Small intestine (tissue), 16 donors: ENCODE measurements around the gene GATD1. TPM values are rescaled to one million over a fixed set of nuclear protein-coding genes. Genes with fewer than 3 reads are reported as not detected.

Source experiments
- DNase-seq, 2 donors: peaks; one replicate each; pipeline versions ENCODE4 v3.0.0 to v3.0.0-alpha.2; 2013
- FAIRE-seq: peaks from 2 replicates; lab custom pipeline; 2012; peaks lifted over from hg19 to GRCh38; lab: Jason Lieb, UNC
- H3K27ac ChIP-seq, 3 donors: one replicate each; pipeline ENCODE4 v1.5.1; 2013; ENCODE audit warnings: low read length in 2 of 3, mild to moderate bottlenecking in 2 of 3, control low read depth in 1 of 3, inconsistent platforms in 1 of 3, low read depth in 1 of 3, moderate library complexity in 1 of 3
- H3K27me3 ChIP-seq, 3 donors: one replicate each; pipeline ENCODE4 v1.6.1; 2013; ENCODE audit warnings: low read length in 3 of 3, inconsistent platforms in 1 of 3; ENCODE audit not compliant: control insufficient read depth in 3 of 3, insufficient read depth in 3 of 3
- H3K36me3 ChIP-seq, 3 donors: one replicate each; pipeline ENCODE4 v1.6.1; 2013; ENCODE audit warnings: low read length in 3 of 3, inconsistent platforms in 1 of 3, low read depth in 1 of 3, mild to moderate bottlenecking in 1 of 3, moderate library complexity in 1 of 3; ENCODE audit not compliant: control insufficient read depth in 3 of 3, insufficient read depth in 2 of 3
- H3K4me1 ChIP-seq, 3 donors: one replicate each; pipeline ENCODE4 v1.6.1; 2013; ENCODE audit warnings: low read length in 2 of 3, inconsistent platforms in 1 of 3, low read depth in 1 of 3, mild to moderate bottlenecking in 1 of 3, moderate library complexity in 1 of 3; ENCODE audit not compliant: control insufficient read depth in 3 of 3, insufficient read depth in 2 of 3
- H3K4me3 ChIP-seq, 3 donors: one replicate each; pipeline ENCODE4 v1.5.1; 2013; ENCODE audit warnings: low read length in 3 of 3, control low read depth in 1 of 3, inconsistent platforms in 1 of 3, low read depth in 1 of 3, mild to moderate bottlenecking in 1 of 3, moderate library complexity in 1 of 3
- H3K9me3 ChIP-seq, 2 donors: one replicate each; pipeline ENCODE4 v1.6.1; 2013; ENCODE audit warnings: low read depth in 1 of 2, low read length in 1 of 2; ENCODE audit not compliant: control insufficient read depth in 2 of 2, insufficient read depth in 1 of 2
- WGBS, 3 donors: extraction: QIAGEN DNeasy Blood & Tissue Kit; methylation state at CpG; one replicate each; pipeline ENCODE4 v1.1.7; 2013; 5-methylcytosine and 5-hydroxymethylcytosine counted together
- long read RNA-seq, 10 donors: transcript quantifications; one replicate each; lab custom pipeline, GENCODE V29; 2026
- polyA plus RNA-seq, 4 donors: library from polyadenylated mRNA; stranded (reverse) in 3 of 4; unstranded in 1 of 4; fragments of 200-250 nt in 3 of 4; fragments of 120-200 nt in 1 of 4; gene quantifications; one replicate each; pipeline versions ENCODE4 v1.2.1 to v1.2.3, GENCODE V29; 2013
- donor health status: healthy with polysubstance abuse.
- donor health status: control.
- donor health status: control.
- donor health status: Bipolar disorder and iron deficiency.
- donor health status: healthy.

Gene GATD1, protein sequence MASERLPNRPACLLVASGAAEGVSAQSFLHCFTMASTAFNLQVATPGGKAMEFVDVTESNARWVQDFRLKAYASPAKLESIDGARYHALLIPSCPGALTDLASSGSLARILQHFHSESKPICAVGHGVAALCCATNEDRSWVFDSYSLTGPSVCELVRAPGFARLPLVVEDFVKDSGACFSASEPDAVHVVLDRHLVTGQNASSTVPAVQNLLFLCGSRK
- 10 to 100 TPM; 12.2 to 55.6 (median 29.8) TPM for polyA plus RNA-seq
- long read RNA-seq, donor 1, full-length matches to known transcripts, result 11 of 16 reads
- long read RNA-seq, donor 1, partial matches to known transcripts, result 5 of 16 reads
- long read RNA-seq, donor 1, other reads (novel, unspliced or antisense), result 0 of 16 reads
- long read RNA-seq, donor 2, result 0 reads
- long read RNA-seq, donor 3, full-length matches to known transcripts, result 8 of 8 reads
- long read RNA-seq, donor 3, partial matches to known transcripts, result 0 of 8 reads
- long read RNA-seq, donor 3, other reads (novel, unspliced or antisense), result 0 of 8 reads
- long read RNA-seq, donor 4, result 0 reads
- long read RNA-seq, donor 5, partial matches to known transcripts, result 7 of 7 reads
- long read RNA-seq, donor 5, other reads (novel, unspliced or antisense), result 0 of 7 reads
- long read RNA-seq, donor 6, full-length matches to known transcripts, result 8 of 8 reads
- long read RNA-seq, donor 6, partial matches to known transcripts, result 0 of 8 reads
- long read RNA-seq, donor 6, other reads (novel, unspliced or antisense), result 0 of 8 reads
- long read RNA-seq, donor 7, result 0 reads
- long read RNA-seq, donor 8, full-length matches to known transcripts, result 1 of 1 reads
- long read RNA-seq, donor 8, partial matches to known transcripts, result 0 of 1 reads
- long read RNA-seq, donor 8, other reads (novel, unspliced or antisense), result 0 of 1 reads
- long read RNA-seq, donor 9, full-length matches to known transcripts, result 1 of 1 reads
- long read RNA-seq, donor 9, partial matches to known transcripts, result 0 of 1 reads
- long read RNA-seq, donor 9, other reads (novel, unspliced or antisense), result 0 of 1 reads
- long read RNA-seq, donor 10, full-length matches to known transcripts, result 4 of 4 reads
- long read RNA-seq, donor 10, partial matches to known transcripts, result 0 of 4 reads
- long read RNA-seq, donor 10, other reads (novel, unspliced or antisense), result 0 of 4 reads

DNA sequence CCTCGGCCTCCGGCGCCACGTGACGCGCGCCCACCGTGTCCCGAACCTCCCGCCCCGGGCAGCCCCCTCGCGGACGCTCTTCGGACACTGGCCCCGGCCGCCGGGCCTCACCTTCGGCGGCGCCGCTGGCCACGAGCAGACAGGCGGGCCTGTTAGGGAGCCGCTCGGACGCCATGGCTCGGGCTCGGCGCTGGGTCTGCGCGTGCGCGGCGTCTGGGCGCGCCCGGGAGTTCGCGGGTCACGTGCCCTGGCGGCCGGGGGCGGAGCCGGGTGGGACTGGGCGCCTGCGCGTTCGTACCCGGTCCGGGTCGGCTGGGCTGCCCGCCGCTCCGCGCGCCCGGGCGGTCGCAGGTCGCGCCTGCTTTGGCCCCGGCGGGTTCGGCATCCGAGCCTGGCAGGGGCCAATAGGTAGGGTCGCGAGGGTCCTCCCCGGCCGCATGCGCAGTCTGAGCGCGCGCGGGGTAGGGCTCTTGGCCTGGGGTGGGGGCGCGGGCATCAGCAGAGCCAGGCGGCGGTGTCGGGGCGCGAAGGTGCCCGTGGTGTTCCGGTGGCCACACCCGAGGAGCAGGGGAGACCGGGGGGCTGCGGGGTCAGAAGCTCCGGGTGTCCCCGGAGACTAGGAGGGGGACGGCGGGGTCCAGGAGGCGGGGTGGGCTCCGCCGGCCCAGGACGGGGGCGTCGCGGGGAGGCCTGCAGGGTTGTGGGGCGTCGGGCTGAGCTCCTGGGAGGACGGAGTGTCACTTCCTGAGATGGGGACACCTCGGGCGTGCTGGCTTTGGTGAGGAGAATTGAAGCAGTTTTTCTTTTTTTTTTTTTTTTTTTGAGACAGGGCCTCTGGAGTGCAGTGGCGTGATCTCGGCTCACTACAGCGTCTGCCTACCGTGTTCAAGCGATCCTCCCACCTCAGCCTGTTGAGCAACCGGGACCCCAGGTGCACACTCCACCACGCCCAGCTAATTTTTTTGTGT lies at the start of gene GATD1:
GATD1 (minus strand) TSS at position 200 of the 968 bp plus-strand sequence; CDS start at position 175, 25 bp downstream.
- peak within 1 kb of the TSS; percentile 70 to 87 (median 73) for H3K27ac ChIP-seq
- H3K9me3 ChIP-seq, result no peaks in the 10 kb centered on the region
- H3K4me1 ChIP-seq, result peaks cover 2 to 29% (median 6%) of the 10 kb centered on the region in 3 donors
- H3K36me3 ChIP-seq, result peaks cover 0 to 66% (median 5%) of the 10 kb centered on the region in 3 donors
- no peak for FAIRE-seq
- peak; percentile 89 to 97 for DNase-seq
- peak within 1 kb of the TSS; percentile 61 to 92 (median 76) for H3K4me3 ChIP-seq
- no peaks in the 10 kb centered on the region for H3K27me3 ChIP-seq
- 1% methylated on average over 74 to 110 of the region's 110 CpGs for WGBS, 3 donors

DNA sequence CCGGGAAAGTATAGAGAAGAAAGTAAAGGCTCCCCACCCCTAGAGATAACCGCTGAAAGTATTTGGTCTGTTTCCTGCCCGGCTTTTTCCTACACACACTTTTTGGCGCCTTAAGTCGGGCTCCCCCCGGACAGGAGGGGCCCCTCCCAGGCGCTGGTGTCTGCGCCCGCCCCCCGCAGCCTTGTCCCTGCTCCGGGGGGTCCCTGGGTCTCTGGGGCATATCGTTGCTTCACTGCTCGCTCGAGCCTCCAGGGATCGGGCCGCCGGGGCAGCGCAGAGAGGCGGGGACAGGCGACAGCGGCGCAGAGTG lies 49.5 kb upstream of the GATD1 start:
- WGBS, 3 donors, result 0 to 1% (median 0%) methylated on average over 14 to 22 of the region's 22 CpGs

DNA sequence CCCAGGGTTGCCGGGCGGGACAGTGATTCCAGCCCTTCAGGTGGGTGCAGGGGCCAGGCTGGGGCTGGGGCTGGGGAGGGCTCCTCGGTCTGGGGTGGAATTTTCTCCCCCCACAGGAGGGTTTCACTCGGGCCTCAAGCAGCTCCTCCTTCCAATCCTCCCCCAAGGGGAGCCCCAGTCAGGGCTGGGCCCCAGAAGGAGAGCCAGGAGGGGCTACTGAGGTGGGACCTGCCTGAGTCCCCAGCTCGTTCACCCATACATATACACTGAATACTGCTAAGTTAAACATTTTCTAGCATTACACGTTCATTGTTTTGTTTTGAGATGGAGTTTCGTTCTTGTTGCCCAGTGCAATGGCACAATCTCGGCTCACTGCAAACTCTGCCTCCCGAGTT lies 48.9 kb upstream of the GATD1 start:
- Histone ChIP-seq H3K9me3 (no peaks in the 10 kb centered on the region), H3K4me3 (no peak overlapping the region), H3K4me1 (peaks cover 6 to 74% (median 9%) of the 10 kb centered on the region in 3 donors), H3K27me3 (peaks cover 0 to 15% (median 0%) of the 10 kb centered on the region in 3 donors), H3K36me3 (peaks cover 4 to 48% (median 13%) of the 10 kb centered on the region in 3 donors), H3K27ac (peak overlapping the region in 2 of 3 donors; percentile 92 to 98)
- WGBS, 3 donors, result 25 to 57% (median 36%) methylated on average over 9 of the region's 9 CpGs
- FAIRE-seq (no peak), DNase-seq (peak in 1 of 2 donors; percentile 57)

More for the DNA sequence above, 49.5 kb upstream of the GATD1 start:
- no peak for FAIRE-seq
- DNase-seq, result no peak
- Histone ChIP-seq H3K27me3 (peaks cover 0 to 15% (median 0%) of the 10 kb centered on the region in 3 donors), H3K27ac (peak overlapping the region; percentile 91 to 98 (median 92)), H3K4me1 (peaks cover 6 to 75% (median 9%) of the 10 kb centered on the region in 3 donors), H3K4me3 (peak overlapping the region; percentile 53 to 75 (median 64)), H3K9me3 (no peaks in the 10 kb centered on the region), H3K36me3 (peaks cover 4 to 42% (median 13%) of the 10 kb centered on the region in 3 donors)

DNA sequence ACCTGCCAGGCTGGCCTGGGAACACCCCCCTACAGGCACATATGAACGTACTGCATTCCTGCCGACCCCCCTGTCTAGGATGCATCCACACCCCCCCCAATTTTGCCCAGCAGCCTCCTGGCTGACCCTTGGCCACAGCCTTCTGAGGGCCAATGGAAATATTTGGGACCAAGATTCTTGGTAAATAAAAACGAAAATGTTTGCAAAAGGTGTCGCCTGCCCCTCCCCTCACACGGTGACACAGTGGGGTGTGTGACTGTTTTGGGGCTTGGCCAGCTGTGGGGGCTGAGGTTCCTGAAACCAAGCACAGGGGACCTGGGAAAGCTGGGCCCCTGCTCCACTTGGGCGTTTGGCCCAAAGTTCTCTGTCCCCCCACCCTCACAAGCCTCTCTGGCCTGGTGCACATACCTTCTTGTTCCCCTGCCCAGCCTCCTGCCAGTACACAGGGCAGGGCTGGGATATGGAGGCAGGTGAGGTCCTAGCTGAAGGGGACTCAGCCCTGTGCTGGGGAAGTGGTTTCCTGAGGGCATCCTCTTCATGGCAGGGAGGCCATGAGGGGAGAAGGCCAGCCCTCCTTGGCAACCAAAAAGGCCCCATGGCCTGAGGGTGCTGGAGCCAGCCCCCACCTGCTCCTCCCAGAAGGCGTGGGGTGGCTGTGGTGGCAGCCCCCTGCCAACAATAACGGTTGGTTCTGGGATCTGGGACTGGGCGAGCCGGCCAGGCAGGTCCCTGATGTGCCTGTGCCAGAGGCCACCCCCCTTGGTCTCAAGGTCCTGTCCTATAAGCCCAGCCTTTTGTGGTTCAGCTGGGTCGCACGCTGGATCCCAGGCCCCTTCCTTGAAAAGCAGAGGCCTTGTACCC lies 48.3 kb upstream of the GATD1 start:
- H3K36me3 ChIP-seq, result peaks cover 4 to 54% (median 13%) of the 10 kb centered on the region in 3 donors
- DNase-seq (peak; percentile 31 to 57), FAIRE-seq (no peak)
- H3K9me3 ChIP-seq, result no peaks in the 10 kb centered on the region
- peaks cover 0 to 15% (median 0%) of the 10 kb centered on the region in 3 donors for H3K27me3 ChIP-seq
- H3K4me3 ChIP-seq, result no peak overlapping the region
- H3K4me1 ChIP-seq, result peaks cover 5 to 73% (median 6%) of the 10 kb centered on the region in 3 donors
- whole genome bisulfite sequencing, 3 donors, result 30 to 67% (median 46%) methylated on average over 12 of the region's 12 CpGs
- peak overlapping the region; percentile 16 to 98 (median 68) for H3K27ac ChIP-seq

DNA sequence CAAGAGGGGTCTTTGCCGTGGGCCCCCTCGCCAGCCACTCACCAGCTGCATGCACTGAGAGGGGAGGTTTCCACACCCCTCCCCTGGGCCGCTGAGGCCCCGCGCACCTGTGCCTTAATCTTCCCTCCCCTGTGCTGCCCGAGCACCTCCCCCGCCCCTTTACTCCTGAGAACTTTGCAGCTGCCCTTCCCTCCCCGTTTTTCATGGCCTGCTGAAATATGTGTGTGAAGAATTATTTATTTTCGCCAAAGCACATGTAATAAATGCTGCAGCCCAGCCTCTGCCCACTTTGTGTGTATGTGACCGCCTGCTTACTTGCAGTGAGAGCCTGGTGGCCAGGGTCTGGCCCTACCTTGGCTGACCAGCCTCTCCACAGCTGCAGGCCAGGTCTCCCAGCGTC lies 47.7 kb upstream of the GATD1 start:
- H3K27me3 ChIP-seq, result peaks cover 0 to 11% (median 0%) of the 10 kb centered on the region in 3 donors

DNA sequence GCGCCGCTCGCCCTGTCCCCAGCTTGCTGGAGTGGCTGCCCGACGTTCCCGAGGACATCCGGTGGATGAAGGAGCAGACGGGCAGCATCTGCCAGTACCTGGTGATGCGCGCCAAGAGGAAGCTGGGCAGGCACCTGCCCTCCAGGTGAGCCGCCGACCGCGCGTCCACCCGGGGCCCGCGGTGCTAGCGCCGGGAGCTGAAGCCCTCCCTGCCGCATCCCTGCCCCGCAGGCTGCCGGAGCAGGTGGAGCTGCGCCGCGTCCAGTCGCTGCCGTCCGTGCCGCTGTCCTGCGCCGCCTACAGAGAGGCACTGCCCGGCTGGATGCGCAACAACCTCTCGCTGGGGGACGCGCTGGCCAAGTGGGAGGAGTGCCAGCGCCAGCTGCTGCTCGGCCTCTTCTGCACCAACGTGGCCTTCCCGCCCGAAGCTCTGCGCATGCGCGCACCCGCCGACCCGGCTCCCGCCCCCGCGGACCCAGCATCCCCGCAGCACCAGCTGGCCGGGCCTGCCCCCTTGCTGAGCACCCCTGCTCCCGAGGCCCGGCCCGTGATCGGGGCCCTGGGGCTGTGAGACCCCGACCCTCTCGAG lies 47.1 kb upstream of the GATD1 start:
- H3K36me3 ChIP-seq, result peaks cover 4 to 58% (median 13%) of the 10 kb centered on the region in 3 donors
- H3K4me3 ChIP-seq, result no peak overlapping the region
- DNase-seq, result no peak
- no peak for FAIRE-seq
- WGBS, 3 donors, result 85 to 89% (median 87%) methylated on average over 35 to 59 of the region's 59 CpGs
- peaks cover 0 to 5% (median 0%) of the 10 kb centered on the region in 3 donors for H3K27me3 ChIP-seq
- no peak overlapping the region for H3K27ac ChIP-seq
- H3K4me1 ChIP-seq, result peaks cover 0 to 67% (median 6%) of the 10 kb centered on the region in 3 donors
- no peaks in the 10 kb centered on the region for H3K9me3 ChIP-seq

More for the DNA sequence above, 47.7 kb upstream of the GATD1 start:
- Histone ChIP-seq H3K9me3 (no peaks in the 10 kb centered on the region), H3K36me3 (peaks cover 4 to 58% (median 13%) of the 10 kb centered on the region in 3 donors), H3K4me1 (peaks cover 5 to 73% (median 6%) of the 10 kb centered on the region in 3 donors), H3K27ac (no peak overlapping the region), H3K4me3 (no peak overlapping the region)
- 54 to 71% (median 59%) methylated on average over 10 to 11 of the region's 11 CpGs for WGBS, 3 donors
- FAIRE-seq, result no peak
- no peak for DNase-seq
